ENCODE results near the gene HDAC10.

The HDAC10 gene

GRCh38 chr22:50242406-50242949, 8.6 kb downstream of the HDAC10 start:
- DNase-seq (ENCODE audit: low read depth, low spot score): no peak

- DNase-seq (ENCODE audit: low read depth, low spot score): no peak
Observed at GRCh38 chr22:50238755-50239154, 12.3 kb downstream of the HDAC10 start.

- DNase-seq (ENCODE audit: low read depth, low spot score): no peak
Observed at GRCh38 chr22:50236731-50237409, 14.2 kb downstream of the HDAC10 start.

- DNase-seq (ENCODE audit: low read depth, low spot score): no peak
Observed at GRCh38 chr22:50233223-50233622, 17.8 kb downstream of the HDAC10 start.

- no peak for DNase-seq (ENCODE audit: low read depth, low spot score)
Observed at GRCh38 chr22:50232481-50233151, 18.4 kb downstream of the HDAC10 start.

- no peak for DNase-seq (ENCODE audit: low read depth, low spot score)
Observed at GRCh38 chr22:50229370-50229769, 21.7 kb downstream of the HDAC10 start.

- DNase-seq (ENCODE audit: low read depth, low spot score): no peak
Observed at GRCh38 chr22:50228366-50228765, 22.7 kb downstream of the HDAC10 start.

GRCh38 chr22:50227579-50228215, 23.4 kb downstream of the HDAC10 start:
- DNase-seq (ENCODE audit: low read depth, low spot score): no peak

GRCh38 chr22:50226875-50227165, 24.2 kb downstream of the HDAC10 start:
- DNase-seq (ENCODE audit: low read depth, low spot score): no peak

- no peak for DNase-seq (ENCODE audit: low read depth, low spot score)
Observed at GRCh38 chr22:50226063-50226874, 24.8 kb downstream of the HDAC10 start.

- no peak for DNase-seq (ENCODE audit: low read depth, low spot score)
Observed at GRCh38 chr22:50225200-50225969, 25.7 kb downstream of the HDAC10 start.

- no peak for DNase-seq (ENCODE audit: low read depth, low spot score)
Observed at GRCh38 chr22:50224071-50224470, 27.0 kb downstream of the HDAC10 start.

- DNase-seq (ENCODE audit: low read depth, low spot score): no peak
Observed at GRCh38 chr22:50222508-50222907, 28.6 kb downstream of the HDAC10 start.

- no peak for DNase-seq (ENCODE audit: low read depth, low spot score)
Observed at GRCh38 chr22:50221410-50222300, 29.4 kb downstream of the HDAC10 start.

- no peak for DNase-seq (ENCODE audit: low read depth, low spot score)
Observed at GRCh38 chr22:50220603-50221409, 30.3 kb downstream of the HDAC10 start.

GRCh38 chr22:50219800-50220602, 31.1 kb downstream of the HDAC10 start:
- no peak for DNase-seq (ENCODE audit: low read depth, low spot score)

- peak; percentile 82 for DNase-seq (ENCODE audit: low read depth, low spot score)
Observed at GRCh38 chr22:50218996-50219727, 31.9 kb downstream of the HDAC10 start.

Measured in brain pericyte (primary cell).